Forelimb muscle (tissue), 1 donor: ENCODE data around the gene NSUN5. TPM values are rescaled to one million over a fixed set of nuclear protein-coding genes. Genes with fewer than 3 reads are reported as not detected.
"Not testable (repeated sequence)": the region's sequence is repeated elsewhere in the genome, so short reads cannot be mapped to it uniquely, and the experiment has no call there.

ENCODE experiments used
- DNase-seq: peaks from one replicate; pipeline ENCODE4 v3.0.0-alpha.2; 2013; ENCODE audit warnings: low read depth
- polyA plus RNA-seq: library from polyadenylated mRNA; unstranded; fragments of 120-200 nt; gene quantifications from one replicate; pipeline ENCODE4 v1.2.1, GENCODE V29; 2013; ENCODE audit not compliant: insufficient read length

NSUN5 gene
- polyA plus RNA-seq, 1 donor: 21.1 TPM

- not testable (repeated sequence) for DNase-seq
These were observed 18.8 kb upstream of the NSUN5 start for GRCh38 chr7:73327449-73327848.

GRCh38 chr7:73325424-73325823 lies 16.8 kb upstream of the NSUN5 start:
- not testable (repeated sequence) for DNase-seq

GRCh38 chr7:73324081-73324845 lies 15.6 kb upstream of the NSUN5 start:
- DNase-seq: peak; percentile 6

- DNase-seq: not testable (repeated sequence)
These were observed 14.9 kb upstream of the NSUN5 start for GRCh38 chr7:73323434-73324080.

GRCh38 chr7:73320009-73320408 lies 11.4 kb upstream of the NSUN5 start:
- DNase-seq: not testable (repeated sequence)

- DNase-seq: not testable (repeated sequence)
These were observed 10.9 kb upstream of the NSUN5 start for GRCh38 chr7:73319541-73319940.

GRCh38 chr7:73318656-73319204 lies 10.1 kb upstream of the NSUN5 start:
- DNase-seq: not testable (repeated sequence)

GRCh38 chr7:73316521-73316920 lies 7.9 kb upstream of the NSUN5 start:
- DNase-seq: no peak

- DNase-seq: no peak
These were observed 5.6 kb upstream of the NSUN5 start for GRCh38 chr7:73314271-73314670.

- no peak for DNase-seq
These were observed 4.9 kb upstream of the NSUN5 start for GRCh38 chr7:73313521-73313906.

- no peak for DNase-seq
These were observed 4.3 kb upstream of the NSUN5 start for GRCh38 chr7:73312831-73313520.

GRCh38 chr7:73311421-73311820 lies 2.8 kb upstream of the NSUN5 start:
- DNase-seq: not testable (repeated sequence)

- DNase-seq: no peak
These were observed 457 bp downstream of the NSUN5 start for GRCh38 chr7:73308074-73308664.

GRCh38 chr7:73307436-73307835 lies 1.2 kb downstream of the NSUN5 start:
- no peak for DNase-seq

GRCh38 chr7:73304612-73305387 lies 3.8 kb downstream of the NSUN5 start:
- not testable (repeated sequence) for DNase-seq

- no peak for DNase-seq
These were observed 4.6 kb downstream of the NSUN5 start for GRCh38 chr7:73304071-73304470.

GRCh38 chr7:73303546-73303945 lies 5.1 kb downstream of the NSUN5 start:
- no peak for DNase-seq

GRCh38 chr7:73302846-73303245 lies 5.8 kb downstream of the NSUN5 start:
- DNase-seq: not testable (repeated sequence)

- DNase-seq: not testable (repeated sequence)
These were observed 7.5 kb downstream of the NSUN5 start for GRCh38 chr7:73301108-73301507.

- not testable (repeated sequence) for DNase-seq
These were observed 8.8 kb downstream of the NSUN5 start for GRCh38 chr7:73299812-73300211.

GRCh38 chr7:73297706-73298105 lies 10.9 kb downstream of the NSUN5 start:
- not testable (repeated sequence) for DNase-seq
